HG03354 (cell line): Measurements from ENCODE around the gene GPC6.
"Not testable (repeated sequence)": the region's sequence is repeated elsewhere in the genome, so short reads cannot be mapped to it uniquely, and the experiment has no call there.

Source experiments
- ATAC-seq: cut with Tn5 transposase; IDR thresholded peaks from one replicate; pipeline ENCODE4 v1.9.1; 2021; ENCODE audit warnings: mild to moderate bottlenecking; ENCODE audit not compliant: unreplicated experiment, poor library complexity, severe bottlenecking

GPC6 gene

DNA sequence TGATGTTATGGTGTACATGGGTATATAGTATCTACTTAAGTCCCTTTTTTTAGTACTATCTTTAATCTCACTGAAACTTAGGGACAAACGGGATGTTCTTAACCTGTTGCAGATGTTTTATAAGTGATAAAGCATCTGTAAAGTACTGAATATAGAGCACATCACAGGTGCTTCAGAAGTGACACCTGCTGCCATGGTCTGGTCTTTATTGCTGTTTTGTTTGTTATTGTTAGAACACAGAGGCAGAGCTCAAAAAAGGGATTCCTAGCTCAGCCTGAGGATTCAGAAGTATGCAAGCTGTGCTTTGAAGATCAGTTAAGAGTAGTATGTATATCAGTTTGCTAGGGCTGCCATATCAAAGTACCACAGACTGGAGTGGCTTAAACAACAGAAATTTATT lies 1033.4 kb downstream of the GPC6 start:
- ATAC-seq = no peak

DNA sequence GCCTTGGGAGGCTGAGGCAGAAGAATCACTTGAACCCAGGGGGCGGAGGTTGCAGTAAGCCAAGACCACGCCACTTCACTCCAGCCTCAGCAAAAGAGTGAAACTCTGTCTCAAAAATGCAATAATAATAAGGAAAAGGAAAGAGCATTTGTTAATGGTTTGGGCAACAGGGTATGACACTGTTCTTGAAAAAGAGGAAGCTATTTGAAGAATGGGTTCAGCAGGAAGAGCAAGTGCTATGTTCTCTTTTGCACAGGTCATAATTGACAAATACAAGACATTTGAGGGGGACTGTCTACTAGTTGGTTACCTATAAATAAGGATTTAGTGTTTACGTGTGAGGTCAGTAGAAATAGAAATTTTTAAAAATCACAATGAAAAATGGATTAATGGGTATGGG lies 1034.6 kb downstream of the GPC6 start:
- no peak for ATAC-seq

DNA sequence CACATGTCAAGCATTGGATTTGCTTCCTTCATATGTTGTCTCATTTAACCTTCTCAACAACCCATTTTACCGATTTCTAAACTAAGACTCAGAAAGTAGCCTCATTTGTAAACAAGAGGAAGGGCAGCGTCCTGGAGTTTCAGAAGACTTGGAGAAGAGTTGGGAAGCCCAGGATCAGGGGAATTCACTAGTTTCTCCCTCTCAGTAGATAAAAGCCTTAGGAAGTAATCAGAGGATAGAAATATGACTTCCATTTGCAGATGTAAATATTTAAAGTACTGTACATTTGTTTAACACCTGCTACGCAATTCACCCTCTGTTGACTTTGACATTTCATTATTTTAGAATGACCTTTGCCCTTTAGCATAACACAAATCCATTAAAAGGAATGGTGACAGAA lies 1036.4 kb downstream of the GPC6 start:
- ATAC-seq = no peak

DNA sequence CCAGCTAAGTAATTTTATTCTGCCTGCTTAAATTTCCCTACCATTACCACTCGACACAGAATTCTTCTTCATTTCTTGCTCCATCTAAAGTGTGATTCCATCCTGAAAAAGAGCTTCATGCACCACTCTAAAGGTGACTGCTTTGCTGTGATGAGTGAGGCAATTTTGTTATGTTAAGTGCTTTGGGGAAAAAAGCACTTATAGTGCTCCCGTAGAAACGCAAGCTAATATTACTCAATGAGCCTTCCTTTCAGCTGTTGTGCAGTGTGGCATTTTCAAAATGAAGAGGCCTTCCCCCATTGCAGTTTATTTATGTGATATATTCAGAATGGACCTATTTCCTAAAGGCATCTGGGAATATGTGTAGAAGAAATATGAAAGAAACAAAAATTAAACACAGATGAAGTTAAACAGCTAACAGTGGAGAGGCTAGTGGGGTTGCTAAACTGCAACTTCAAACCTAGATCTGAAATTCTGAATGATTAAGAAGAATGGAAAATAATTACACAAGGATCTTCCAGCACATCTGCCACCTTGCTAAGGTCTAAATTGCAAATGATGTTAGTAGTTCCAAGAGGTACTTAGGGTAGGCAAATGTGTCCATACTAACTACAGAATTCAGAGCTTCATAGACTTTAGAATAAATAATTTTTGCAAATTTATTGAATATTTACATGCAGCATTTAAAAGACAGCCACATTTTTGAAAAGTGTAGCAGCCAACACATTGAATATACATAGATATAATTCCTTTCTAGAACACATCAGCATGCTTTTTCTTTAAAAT lies 1041.2 kb downstream of the GPC6 start:
- no peak for ATAC-seq

DNA sequence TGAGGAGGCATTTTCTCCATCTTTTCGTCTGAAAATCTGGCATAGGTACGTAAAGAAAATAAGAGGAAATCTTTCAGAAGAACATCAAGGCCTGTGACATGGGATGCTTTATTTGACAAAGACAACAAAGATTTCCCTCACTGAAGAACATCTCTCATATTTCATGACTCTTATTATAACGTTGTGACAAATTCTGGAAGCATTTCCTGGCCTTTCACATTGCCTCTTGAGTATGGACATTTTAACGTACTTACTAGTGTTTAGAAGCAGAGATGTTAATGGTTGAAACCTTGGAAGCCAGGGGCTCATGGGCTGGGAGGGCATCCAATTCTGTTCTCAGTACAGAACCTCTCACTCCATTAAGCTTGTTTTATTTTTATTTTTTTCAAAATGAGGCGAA lies 1042.1 kb downstream of the GPC6 start:
- no peak for ATAC-seq

DNA sequence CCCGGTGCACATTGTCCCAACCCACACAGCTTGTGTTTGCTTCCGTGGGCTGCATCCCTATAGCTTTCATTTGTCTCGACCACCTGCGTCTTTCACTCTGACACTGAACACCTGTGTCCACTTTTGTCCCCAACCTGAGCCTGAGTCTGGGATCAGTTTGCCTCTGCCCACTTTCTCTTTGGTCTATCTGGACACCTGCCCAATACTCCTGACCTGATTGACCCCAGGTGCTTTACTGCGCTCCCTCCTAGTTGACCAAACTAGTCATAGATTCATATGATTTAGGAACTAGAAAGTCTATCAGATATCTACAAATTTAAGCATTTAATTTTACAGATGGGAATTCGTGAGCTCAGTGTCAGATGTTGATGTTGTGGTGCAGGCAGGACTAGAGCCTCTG lies 1043.0 kb downstream of the GPC6 start:
- ATAC-seq = no peak

DNA sequence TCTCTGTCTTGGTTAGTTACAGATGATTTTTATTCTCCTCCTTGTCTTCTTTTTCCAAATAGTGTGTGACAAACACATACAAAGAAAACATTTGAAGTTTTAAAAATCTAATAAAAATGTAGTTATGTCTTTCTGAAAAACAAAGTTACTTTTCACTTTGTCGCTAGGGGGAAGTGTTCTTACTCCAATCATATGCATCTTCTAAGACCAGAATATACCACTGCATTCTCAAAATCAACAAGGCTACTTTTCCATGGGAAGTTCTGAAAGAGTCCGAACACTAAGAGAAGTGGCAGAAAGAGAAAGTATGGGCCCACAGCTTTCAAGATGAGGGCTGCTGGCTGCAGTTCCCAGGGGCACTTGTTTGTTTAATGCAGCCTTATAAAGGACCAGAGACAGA lies 1043.9 kb downstream of the GPC6 start:
- no peak for ATAC-seq

DNA sequence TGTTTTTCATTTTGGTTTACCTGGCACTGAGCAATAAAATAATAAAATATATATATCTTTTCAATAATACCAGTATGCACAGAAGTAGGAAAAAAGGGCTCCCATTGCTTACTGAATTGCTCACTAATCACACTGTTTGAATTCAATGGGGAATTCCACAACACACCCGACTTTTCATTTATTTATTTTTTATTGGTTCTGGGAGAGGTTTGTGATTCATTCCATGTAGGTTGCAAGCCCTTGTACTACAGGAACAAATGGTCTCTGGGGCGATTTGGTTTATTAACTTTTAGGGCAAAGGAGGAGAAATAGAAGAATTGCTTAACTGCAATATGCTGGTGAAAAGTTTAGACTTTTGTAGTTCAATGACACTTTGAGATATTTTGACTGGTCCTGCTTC lies 1045.4 kb downstream of the GPC6 start:
- no peak for ATAC-seq

DNA sequence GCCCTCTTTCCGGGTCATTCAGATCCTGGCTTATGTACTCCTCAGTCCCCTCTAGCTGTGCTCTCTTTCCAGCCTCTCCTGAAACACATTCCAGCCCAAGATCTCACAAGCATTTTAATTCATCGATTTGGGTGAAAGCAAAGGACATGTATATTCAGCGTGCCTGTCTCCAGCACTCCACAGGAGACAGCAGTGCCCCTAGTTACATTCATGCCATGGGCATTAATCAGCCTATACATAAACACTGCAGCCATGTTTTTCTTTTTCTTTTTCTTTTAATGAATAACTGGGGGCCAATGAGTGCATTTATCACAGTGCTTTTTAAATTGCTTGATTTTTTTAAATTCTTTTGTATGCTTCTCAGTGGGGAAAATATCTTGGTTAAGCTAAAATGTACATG lies 1053.7 kb downstream of the GPC6 start:
- no peak for ATAC-seq

DNA sequence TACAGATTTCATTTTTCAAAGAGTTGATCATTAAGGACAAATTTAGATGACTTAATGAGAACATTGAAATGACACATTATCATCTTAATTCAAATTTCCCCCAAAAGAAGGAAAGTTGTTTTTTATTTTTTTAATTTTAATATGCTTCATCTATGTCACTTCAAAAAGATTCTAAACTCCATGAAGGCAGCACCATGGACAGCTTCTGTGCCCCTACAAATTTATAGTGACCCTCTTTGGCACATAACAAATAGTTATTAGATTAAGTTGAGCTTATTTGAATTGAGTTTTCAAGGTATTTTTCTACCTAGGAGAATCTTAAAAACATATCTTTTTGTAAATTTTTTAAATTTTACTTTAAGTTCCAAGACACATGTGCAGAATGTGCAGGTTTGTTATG lies 1054.2 kb downstream of the GPC6 start:
- ATAC-seq = no peak

DNA sequence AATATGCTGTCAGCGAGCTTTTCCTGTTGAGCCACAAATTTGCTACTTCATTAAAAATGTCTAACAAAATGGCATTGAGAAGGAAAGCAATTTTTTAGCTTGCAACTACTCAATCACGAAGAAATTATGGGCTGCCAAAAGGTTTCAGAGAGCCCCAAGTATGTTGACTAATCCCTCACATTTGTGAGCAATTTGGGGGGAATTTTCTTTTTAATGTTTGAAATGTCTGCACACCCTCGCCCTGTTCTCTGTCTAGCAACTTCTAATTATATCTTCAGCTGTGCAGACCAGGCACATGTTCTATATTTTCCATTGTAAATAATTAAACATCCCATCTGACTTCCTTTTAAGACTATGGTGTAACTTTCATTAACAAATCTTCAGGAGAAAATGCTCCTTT lies 1060.0 kb downstream of the GPC6 start:
- ATAC-seq = no peak

DNA sequence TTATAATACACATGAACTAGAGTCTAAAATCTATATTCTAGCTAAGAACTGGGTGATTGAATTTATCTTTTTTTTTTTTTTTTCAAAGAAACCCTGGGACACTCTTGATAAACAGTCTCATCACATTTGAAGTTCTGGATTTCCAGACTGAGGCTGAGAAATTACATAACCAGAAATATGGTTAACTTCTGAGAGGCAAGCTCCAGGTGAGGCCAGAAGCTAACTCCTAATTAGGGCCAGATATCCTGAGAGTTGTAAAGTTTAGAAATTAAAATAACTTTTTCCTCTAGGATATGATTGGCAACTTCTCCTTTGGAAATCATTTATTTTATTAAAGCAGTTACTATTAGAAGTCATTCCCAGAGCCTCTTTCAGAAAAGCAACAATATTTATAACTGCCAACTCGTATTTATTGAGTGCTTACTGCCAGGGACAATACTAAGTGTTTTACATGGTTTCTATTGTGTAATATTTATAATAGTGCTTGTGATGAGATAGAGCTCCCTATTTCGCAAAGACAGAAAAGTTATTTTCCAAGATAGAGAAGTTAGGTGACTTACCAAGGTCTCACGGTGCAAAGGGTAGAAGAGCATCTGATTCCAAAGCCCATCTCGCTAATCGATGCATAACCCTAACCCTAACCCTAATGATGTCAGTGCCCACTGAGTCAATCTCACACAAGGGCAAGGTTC lies 1065.2 kb downstream of the GPC6 start:
- ATAC-seq = no peak

DNA sequence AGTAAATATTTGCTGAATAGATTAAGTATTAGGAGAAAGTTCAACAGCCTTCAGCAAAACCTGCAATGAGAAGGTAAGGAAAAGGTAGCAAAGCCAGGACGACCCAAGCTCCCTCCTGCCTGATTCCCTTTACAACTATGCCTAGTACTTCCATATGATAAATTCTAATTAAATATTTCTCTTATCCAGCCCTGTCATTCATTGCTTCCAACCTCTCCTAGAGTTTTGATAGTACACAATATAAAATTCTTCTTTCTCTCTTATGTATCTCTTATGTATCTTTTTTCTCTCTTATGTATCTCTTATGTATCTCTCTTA lies 1065.7 kb downstream of the GPC6 start:
- no peak for ATAC-seq

DNA sequence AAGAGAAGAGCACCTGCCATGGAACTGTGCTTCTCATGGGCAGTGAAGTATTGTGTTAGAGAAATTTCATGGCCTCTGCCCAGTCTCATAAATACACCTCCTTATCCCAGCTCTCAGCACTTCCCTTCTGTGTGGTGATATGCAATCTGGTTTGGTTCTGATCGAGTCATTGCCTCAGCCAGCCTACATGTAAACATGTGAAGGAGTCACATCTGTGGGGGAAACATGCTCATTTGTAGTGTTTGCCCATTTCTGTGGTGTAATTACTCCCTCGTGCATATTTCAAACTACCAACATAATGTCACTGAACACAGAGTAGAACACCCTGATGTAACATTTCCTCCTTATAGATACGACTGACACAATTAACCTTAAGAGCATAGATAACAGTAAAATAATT lies 1069.9 kb downstream of the GPC6 start:
- no peak for ATAC-seq

DNA sequence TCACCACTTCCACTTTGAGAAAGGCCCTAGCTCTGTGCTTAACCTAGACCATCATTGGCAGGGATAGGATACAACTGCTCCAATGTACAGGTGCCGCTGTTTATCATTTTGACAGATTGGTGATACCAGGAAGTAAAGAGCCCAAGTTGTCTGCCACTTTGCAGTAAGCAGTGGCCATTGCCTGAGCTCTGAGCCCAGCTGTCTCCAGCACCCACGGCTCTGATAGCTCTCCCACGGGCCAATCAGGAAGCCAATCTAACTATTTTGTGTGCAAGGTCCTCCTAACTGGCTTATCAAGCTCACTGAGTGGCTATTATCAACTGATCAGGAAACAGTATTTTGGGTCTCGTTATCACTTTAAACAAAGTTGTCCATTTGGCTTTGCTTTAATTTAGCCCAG lies 1071.7 kb downstream of the GPC6 start:
- no peak for ATAC-seq

DNA sequence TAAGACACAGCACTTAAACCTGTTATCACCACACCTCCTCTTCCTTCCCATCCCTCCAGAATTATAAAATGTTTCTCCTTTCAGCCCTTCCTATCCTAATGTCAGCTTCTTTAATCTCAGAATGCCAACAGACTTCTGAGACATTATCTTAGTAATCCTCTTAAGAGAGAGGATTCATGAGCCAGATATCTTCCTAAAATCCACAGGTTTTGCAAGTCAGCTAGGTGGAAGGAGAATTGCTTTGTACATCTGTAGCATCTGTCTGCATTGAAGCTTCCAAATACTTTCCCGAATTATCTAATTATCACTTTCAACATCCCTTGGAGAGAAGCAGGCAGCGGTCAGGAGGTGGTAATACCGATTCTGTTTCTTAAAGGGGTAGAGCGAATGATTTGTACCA lies 1073.8 kb downstream of the GPC6 start:
- no peak for ATAC-seq

DNA sequence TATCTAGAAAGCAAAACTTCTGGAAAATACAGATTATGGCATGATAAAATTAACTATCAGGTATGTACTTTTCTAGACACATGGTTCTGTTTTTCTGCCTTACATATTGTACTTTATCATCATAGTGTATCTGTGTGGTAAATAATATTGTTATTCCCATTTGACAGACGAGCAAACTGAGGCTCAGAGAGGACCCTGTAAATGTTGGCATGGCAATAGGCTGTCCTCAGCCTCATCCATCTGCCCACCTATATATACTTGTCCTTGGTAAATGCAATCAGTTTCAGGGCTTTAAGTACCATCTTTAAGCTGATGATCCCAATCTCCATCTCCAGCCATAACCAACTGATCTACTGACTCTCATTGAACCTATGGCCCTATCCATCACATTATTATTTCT lies 1074.9 kb downstream of the GPC6 start:
- no peak for ATAC-seq

DNA sequence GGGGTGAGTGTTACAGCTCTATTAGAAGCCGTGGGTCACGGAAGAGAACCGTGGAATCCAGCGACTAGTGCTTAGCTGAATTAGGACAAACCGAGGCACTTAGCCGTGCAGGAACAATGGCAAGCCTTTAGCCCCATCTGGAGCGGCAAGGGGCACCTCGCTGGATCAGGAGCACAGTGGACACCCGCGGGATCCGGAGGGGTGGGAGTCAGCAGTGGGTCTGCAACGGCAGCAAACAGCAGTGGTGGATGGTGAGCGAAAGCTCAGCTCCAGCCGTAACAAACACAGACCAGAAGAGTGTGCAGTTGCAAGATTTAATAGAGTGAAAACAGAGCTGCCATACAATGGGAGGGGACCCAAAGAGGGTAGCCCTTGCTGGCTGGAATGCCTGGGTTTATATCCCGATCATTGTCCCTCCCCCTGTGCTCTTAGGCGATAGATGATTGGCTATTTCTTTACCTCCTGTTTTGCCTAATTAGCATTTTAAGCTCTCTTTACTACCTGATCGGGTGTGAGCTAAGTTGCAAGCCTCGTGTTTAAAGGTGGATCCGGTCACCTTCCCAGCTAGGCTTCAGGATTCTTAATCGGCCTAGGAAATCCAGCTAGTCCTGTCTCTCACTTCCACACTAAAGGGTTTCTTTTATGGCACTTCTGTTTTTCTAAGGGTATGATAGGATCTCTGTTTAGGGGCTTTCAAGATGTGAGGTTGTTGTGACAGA lies 1076.4 kb downstream of the GPC6 start:
- not testable (repeated sequence) for ATAC-seq

DNA sequence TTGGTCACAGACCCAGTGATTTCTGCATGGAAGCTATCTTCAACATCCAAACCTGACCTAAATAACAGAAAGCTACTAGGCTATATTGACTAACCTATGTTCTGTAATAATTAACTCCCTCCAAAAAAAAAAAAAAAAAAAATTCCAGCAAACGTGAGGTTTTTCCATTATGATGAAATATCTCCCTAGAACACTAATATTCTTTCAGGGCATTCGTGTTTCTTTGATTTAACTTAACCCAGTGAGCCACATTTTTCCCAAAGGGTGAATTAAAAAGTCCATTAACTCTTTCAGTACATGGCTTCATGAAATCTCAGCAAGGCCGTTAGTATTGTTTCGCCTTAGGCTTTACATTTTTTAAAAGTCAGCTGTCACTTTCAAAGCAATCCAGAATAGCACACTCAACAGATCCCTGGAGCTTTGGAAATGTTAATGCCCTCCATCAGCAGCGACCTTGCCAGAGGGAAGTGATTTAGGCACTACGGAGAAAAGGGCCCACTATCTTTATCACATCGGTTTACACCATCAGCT lies 1077.1 kb downstream of the GPC6 start:
- no peak for ATAC-seq

DNA sequence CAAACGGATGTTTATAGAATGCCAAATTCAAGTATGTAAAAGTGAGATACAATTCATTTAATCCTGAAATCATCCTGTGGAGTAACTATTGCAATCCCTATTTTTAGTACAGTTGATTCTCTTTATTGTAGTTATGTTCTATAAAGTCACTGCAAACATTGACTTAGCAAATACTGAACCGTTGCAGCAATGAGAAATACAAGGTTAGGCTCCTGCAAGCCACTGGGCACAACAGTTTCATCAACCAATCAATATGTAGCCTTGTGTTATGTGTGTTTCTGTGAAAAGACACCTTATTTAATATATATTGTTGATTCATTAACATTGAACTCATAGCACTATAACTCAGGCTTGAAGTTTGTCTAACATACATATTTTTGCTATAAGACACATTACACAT lies 1078.4 kb downstream of the GPC6 start:
- ATAC-seq = no peak

DNA sequence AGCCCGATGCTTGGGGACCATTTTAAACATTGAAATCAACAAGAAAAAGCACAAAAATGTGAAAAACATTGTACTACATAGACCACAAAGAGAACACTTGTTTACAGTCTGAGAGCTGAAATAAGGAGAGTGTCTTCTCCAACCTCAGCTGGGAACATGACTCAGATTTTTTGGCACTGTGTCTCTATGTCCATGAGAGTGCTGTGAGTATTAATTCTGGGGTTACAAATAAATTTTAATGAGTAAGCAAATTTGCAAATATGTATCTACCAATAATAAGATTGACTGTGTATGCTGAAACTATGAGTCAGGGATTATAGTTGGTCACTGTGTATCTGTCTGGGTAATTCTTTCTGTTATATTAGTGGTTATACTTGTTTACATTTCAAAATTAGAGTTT lies 1078.9 kb downstream of the GPC6 start:
- no peak for ATAC-seq
